ENCODE results near the gene SKOR1. TPM values are rescaled to one million over a fixed set of nuclear protein-coding genes. Genes with fewer than 3 reads are reported as not detected.

SKOR1 gene
- total RNA-seq, 1 donor from 2014 or later: under 0.01 TPM

DNA sequence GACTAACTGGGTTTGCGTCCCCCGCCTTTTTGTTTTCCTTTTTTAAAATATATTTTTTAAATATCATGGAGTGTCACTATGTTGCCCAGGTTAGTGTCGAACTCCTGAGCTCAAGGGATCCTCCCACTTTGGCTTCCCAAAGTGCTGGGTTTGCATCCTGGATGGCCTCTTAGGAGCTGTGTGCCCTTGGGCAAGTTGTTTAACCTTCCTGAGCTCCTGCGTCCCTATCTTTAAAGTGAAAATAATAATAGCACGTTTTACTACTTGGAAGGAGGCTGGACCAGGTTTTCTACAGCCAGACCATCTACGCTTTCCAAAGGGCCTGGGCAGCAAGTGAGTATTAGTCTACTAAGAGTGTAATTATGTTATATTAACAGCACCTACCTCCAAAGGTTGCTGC is 58.7 kb downstream of the SKOR1 start:
- DNase-seq (ENCODE audit: low read depth in 2 of 2): no peak

Other genes starting within 250 kb of the SKOR1 start
- gene RNU6-1, start 14.5 kb downstream of the SKOR1 start, total RNA-seq: not detected in 2 replicates
- 8.1 and 13.8 TPM in 2 replicates for gene PIAS1, start 228.8 kb downstream of the SKOR1 start, total RNA-seq